DND-41 (cell line): ENCODE results near the gene ZSCAN2.

Experiments
- ATAC-seq: fragments of 200-7000 bp; cut with Tn5 transposase; 3 replicates; pipeline ENCODE4 v1.9.1; 2021; ENCODE audit warnings: low read depth; ENCODE audit not compliant: insufficient read depth
- DNase-seq: peaks from one replicate; pipeline ENCODE4 v3.0.0-alpha.2; 2020
- H2AFZ ChIP-seq: 2 replicates; pipeline ENCODE4 v1.6.0; 2012; ENCODE audit warnings: low read depth, low read length
- H3K27ac ChIP-seq: 2 replicates; pipeline ENCODE4 v1.5.1; 2012; ENCODE audit warnings: low read length, inconsistent platforms
- H3K27me3 ChIP-seq: fragments of 200-600 bp; sonication (generic); 2 replicates; pipeline ENCODE4 v1.6.0; 2012; ENCODE audit warnings: low read length, mild to moderate bottlenecking, inconsistent platforms; ENCODE audit not compliant: insufficient read depth, poor library complexity
- H3K36me3 ChIP-seq: 2 replicates; pipeline ENCODE4 v1.5.1; 2012; ENCODE audit warnings: low read length, inconsistent platforms; ENCODE audit not compliant: insufficient read depth
- H3K4me1 ChIP-seq: 2 replicates; pipeline ENCODE4 v1.5.1; 2012; ENCODE audit warnings: mild to moderate bottlenecking, low read length; ENCODE audit not compliant: insufficient read depth
- H3K4me2 ChIP-seq: 2 replicates; pipeline ENCODE4 v1.6.0; 2012; ENCODE audit warnings: mild to moderate bottlenecking, moderate library complexity, low read length, inconsistent platforms; ENCODE audit not compliant: insufficient read depth
- H3K4me3 ChIP-seq, 2 experiments: fragments of 200-600 bp in 1 of 2; shearing (Covaris generic) in 1 of 2; 2 replicates each; pipeline ENCODE4 v1.5.1; 2012 to 2016; ENCODE audit warnings: inconsistent platforms in 2 of 2, low read length in 2 of 2, mild to moderate bottlenecking in 2 of 2, low read depth in 1 of 2, moderate library complexity in 1 of 2
- H3K79me2 ChIP-seq: 2 replicates; pipeline ENCODE4 v1.6.0; 2012; ENCODE audit warnings: low read length, inconsistent platforms; ENCODE audit not compliant: insufficient read depth
- H3K9ac ChIP-seq: 2 replicates; pipeline ENCODE4 v1.6.0; 2012; ENCODE audit warnings: low read depth, mild to moderate bottlenecking, inconsistent platforms, low read length, moderate library complexity
- H3K9me3 ChIP-seq: 2 replicates; pipeline ENCODE4 v1.5.1; 2012; ENCODE audit warnings: low read length, moderate library complexity, mild to moderate bottlenecking, inconsistent platforms; ENCODE audit not compliant: insufficient read depth, severe bottlenecking
- H4K20me1 ChIP-seq: 2 replicates; pipeline ENCODE4 v1.6.0; 2012; ENCODE audit warnings: low read length; ENCODE audit not compliant: insufficient read depth
- CTCF ChIP-seq: IDR thresholded peaks from 2 replicates; pipeline ENCODE4 v1.5.1; 2012; ENCODE audit warnings: borderline replicate concordance, low read length, moderate library complexity, mild to moderate bottlenecking; ENCODE audit not compliant: poor library complexity, severe bottlenecking; ENCODE audit errors: extremely low read depth
- EZH2 ChIP-seq: IDR thresholded peaks from 3 replicates; pipeline ENCODE4 v1.6.1; 2012; ENCODE audit warnings: borderline replicate concordance, low read depth, mild to moderate bottlenecking, moderate library complexity, low read length, inconsistent platforms; ENCODE audit not compliant: severe bottlenecking

The ZSCAN2 gene

DNA sequence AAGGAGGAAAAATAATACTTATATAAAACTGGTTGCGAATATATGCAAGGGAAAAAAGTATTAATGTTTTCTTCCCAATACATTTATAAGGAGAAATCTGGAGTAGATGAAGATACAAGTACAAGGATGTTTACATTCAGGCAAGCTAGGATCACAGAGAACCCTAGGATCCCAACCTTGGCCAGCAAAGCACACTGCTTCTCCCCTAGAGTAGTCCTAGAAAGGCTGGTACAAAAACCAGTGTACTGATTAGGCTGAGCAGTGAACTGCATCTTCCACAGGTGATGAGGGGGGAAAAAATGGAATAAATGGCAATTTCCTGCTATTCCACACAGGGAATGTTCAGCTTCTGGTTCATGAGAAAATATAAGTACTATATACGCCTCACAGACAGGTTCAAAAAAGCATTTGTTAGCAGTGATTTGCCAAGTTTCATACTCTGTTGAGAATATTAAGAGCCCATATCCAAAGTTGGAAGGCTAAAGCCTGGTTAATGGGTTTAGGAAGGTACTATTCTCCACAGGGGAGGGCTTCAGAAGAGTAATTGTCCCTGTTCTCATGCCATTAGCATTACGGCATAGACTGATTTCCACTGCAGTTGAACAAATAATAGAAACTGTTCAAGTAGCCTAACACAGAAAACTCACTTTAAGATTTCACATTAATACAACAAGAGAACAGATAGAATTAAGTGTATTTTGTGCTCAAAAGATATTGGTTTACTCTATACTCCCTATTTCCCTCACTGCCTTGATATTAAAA, 67.6 kb downstream of the ZSCAN2 start:
- Histone ChIP-seq H3K4me2 (no peak overlapping the region), H3K4me3 (no peak overlapping the region), H3K79me2 (no peaks in the 10 kb centered on the region), H3K27me3 (no peaks in the 10 kb centered on the region), H3K9ac (no peak overlapping the region), H2AFZ (no peak overlapping the region), H3K4me1 (no peaks in the 10 kb centered on the region), H3K36me3 (peaks cover 48% of the 10 kb centered on the region), H3K9me3 (no peaks in the 10 kb centered on the region), H3K27ac (no peak overlapping the region), H4K20me1 (no peaks in the 10 kb centered on the region)
- no peak for ATAC-seq
- DNase-seq, result no peak
- TF ChIP-seq CTCF, result no peak
- TF ChIP-seq EZH2, result no peak

GRCh38 chr15:84669726-84670125, 68.9 kb downstream of the ZSCAN2 start:
- Histone ChIP-seq H2AFZ (no peak overlapping the region), H4K20me1 (no peaks in the 10 kb centered on the region), H3K27ac (no peak overlapping the region), H3K27me3 (no peaks in the 10 kb centered on the region), H3K4me3 (no peak overlapping the region), H3K9ac (no peak overlapping the region), H3K9me3 (no peaks in the 10 kb centered on the region), H3K36me3 (peaks cover 49% of the 10 kb centered on the region), H3K4me1 (no peaks in the 10 kb centered on the region), H3K79me2 (no peaks in the 10 kb centered on the region), H3K4me2 (no peak overlapping the region)
- TF ChIP-seq EZH2 (no peak), CTCF (no peak)
- ATAC-seq (no peak), DNase-seq (no peak)

- DNase-seq (no peak), ATAC-seq (no peak)
- Histone ChIP-seq H3K9ac (no peak overlapping the region), H3K36me3 (peaks cover 46% of the 10 kb centered on the region; the same call in 1 of the 2 replicates), H3K4me3 (no peak overlapping the region), H4K20me1 (no peaks in the 10 kb centered on the region), H3K27ac (no peak overlapping the region), H3K4me1 (no peaks in the 10 kb centered on the region), H2AFZ (no peak overlapping the region), H3K9me3 (no peaks in the 10 kb centered on the region), H3K27me3 (no peaks in the 10 kb centered on the region), H3K79me2 (no peaks in the 10 kb centered on the region), H3K4me2 (no peak overlapping the region)
- no peak for TF ChIP-seq CTCF
- no peak for TF ChIP-seq EZH2
These were observed 70.4 kb downstream of the ZSCAN2 start for GRCh38 chr15:84671211-84671610.
